HepG2 (cell line): ENCODE measurements around the gene PCNX4. TPM values are rescaled to one million over a fixed set of nuclear protein-coding genes. Genes with fewer than 3 reads are reported as not detected.
A peak's percentile ranks its signal among the peaks of the same experiment; 100 is the strongest.

Source experiments
- DMAP1 ChIP-seq: IDR thresholded peaks from 2 replicates; pipeline ENCODE4 v1.6.1; 2016
- FOSL1 ChIP-seq: sonication (generic); formaldehyde crosslinking; IDR thresholded peaks from 2 replicates; pipeline ENCODE4 v1.9.0; 2021; ENCODE audit warnings: missing genetic modification reagents, borderline replicate concordance
- KAT8 ChIP-seq: IDR thresholded peaks from 2 replicates; pipeline ENCODE4 v1.6.1; 2016; ENCODE audit warnings: missing genetic modification reagents, missing compliant biosample characterization
- KLF9 ChIP-seq: IDR thresholded peaks from 2 replicates; pipeline ENCODE4 v1.6.1; 2016; ENCODE audit warnings: low read depth
- KMT2A ChIP-seq: sonication (generic); formaldehyde crosslinking; IDR thresholded peaks from 2 replicates; pipeline ENCODE4 v1.4.0; 2020; ENCODE audit warnings: missing genetic modification reagents
- PAXIP1 ChIP-seq: sonication (generic); formaldehyde crosslinking; conservative IDR thresholded peaks from 2 replicates; pipeline ENCODE4 v1.4.0; 2020; ENCODE audit warnings: mild to moderate bottlenecking, missing genetic modification reagents, moderate library complexity
- POGK ChIP-seq: sonication (generic); formaldehyde crosslinking; conservative IDR thresholded peaks from 2 replicates; pipeline ENCODE4 v1.8.0; 2022; ENCODE audit warnings: mild to moderate bottlenecking, moderate library complexity, missing genetic modification reagents
- POGZ ChIP-seq: sonication (generic); formaldehyde crosslinking; IDR thresholded peaks from 2 replicates; pipeline ENCODE4 v1.4.0; 2020; ENCODE audit warnings: mild to moderate bottlenecking, missing genetic modification reagents
- SAP130 ChIP-seq: IDR thresholded peaks from 2 replicates; pipeline ENCODE4 v1.6.1; 2016; ENCODE audit warnings: low read depth
- TBX2 ChIP-seq: sonication (generic); formaldehyde crosslinking; IDR thresholded peaks from 2 replicates; pipeline ENCODE4 v1.5.0; 2020; ENCODE audit warnings: missing genetic modification reagents, mild to moderate bottlenecking, borderline replicate concordance
- TFAP4 ChIP-seq: sonication (generic); IDR thresholded peaks from 2 replicates; pipeline ENCODE4 v1.6.1; 2016; ENCODE audit warnings: low read depth, borderline replicate concordance
- ZNF574 ChIP-seq: sonication (generic); formaldehyde crosslinking; IDR thresholded peaks from 2 replicates; pipeline ENCODE4 v1.4.0; 2020; ENCODE audit warnings: missing genetic modification reagents
- ZNF878 ChIP-seq: sonication (generic); formaldehyde crosslinking; IDR thresholded peaks from 2 replicates; pipeline ENCODE4 v1.8.1; 2023; ENCODE audit warnings: mild to moderate bottlenecking, missing genetic modification reagents, moderate library complexity
- polyA plus RNA-seq, 8 experiments: library from polyadenylated mRNA; depleted of rRNA in 3 of 8; stranded (reverse) in 7 of 8; unstranded in 1 of 8; fragments of >200 nt; fragmentation: Illumina TruSeq in 4 of 8; extraction: Trizol in 4 of 8; gene quantifications; 2 replicates each; pipeline versions ENCODE4 v1.2.1 to v1.2.3, GENCODE V29; 2011 to 2016; ENCODE audit warnings: low read depth in 4 of 8, missing spikeins in 1 of 8, mixed read lengths in 1 of 8; ENCODE audit not compliant: insufficient read depth in 1 of 8
- total RNA-seq, 5 experiments: library from RNA; depleted of rRNA; stranded (reverse); fragments of >200 nt; fragmentation: Illumina TruSeq; extraction: Trizol; gene quantifications; 2 replicates each; pipeline ENCODE4 v1.2.3, GENCODE V29; 2016; ENCODE audit warnings: low read depth in 1 of 5
- TF ChIP-seq, protein P1 (sequence below): sonication (generic); formaldehyde crosslinking; IDR thresholded peaks from 2 replicates; pipeline ENCODE4 v1.9.0; 2021; ENCODE audit warnings: missing genetic modification reagents, mild to moderate bottlenecking, borderline replicate concordance
- TF ChIP-seq, protein P2 (sequence below): sonication (generic); formaldehyde crosslinking; IDR thresholded peaks from 2 replicates; pipeline ENCODE4 v1.8.1; 2022; ENCODE audit warnings: low read depth, mild to moderate bottlenecking, missing genetic modification reagents

Gene PCNX4
- total and polyA plus RNA-seq, 2 of the 13 experiments (the other 11 are each of a cell fraction or from before 2014, with no cell fraction given): 28.6 to 43.0 TPM

DNA sequence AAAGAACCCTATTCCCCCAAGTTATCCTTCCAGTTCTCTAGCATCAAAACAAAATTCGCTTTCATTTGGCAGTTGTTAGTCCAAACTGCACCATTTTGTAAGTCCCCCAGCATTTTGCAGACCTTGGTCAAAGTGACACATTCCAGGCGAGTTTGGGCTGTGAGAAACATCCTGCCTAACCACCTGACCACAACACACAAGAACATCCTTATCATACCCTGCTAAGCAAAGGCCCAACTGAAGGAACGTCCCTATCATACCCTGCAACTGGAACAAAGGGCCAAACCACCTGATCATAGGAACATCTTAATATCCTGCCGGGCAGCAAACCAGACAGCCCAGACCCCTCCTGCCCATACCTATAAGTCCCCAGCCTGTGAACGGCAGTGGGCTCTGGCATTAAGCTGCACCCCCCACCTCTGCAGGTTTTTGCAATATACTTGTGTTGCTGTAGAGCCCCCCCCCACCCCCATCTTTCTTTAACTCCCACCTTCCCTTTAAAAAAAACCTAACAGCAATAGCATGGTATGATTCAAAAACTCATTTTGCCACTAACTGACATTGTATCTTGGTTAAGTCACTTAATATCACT is 2.7 kb downstream of the PCNX4 start (continued):
- TF ChIP-seq PAXIP1 (CRISPR knock-in tag): peak; percentile 69
- peak; percentile 40; the same call in 1 of the 2 replicates for TF ChIP-seq ZNF574 (CRISPR knock-in tag)
- no peak for TF ChIP-seq KLF9 (CRISPR knock-in tag)
- TF ChIP-seq, protein P1, sequence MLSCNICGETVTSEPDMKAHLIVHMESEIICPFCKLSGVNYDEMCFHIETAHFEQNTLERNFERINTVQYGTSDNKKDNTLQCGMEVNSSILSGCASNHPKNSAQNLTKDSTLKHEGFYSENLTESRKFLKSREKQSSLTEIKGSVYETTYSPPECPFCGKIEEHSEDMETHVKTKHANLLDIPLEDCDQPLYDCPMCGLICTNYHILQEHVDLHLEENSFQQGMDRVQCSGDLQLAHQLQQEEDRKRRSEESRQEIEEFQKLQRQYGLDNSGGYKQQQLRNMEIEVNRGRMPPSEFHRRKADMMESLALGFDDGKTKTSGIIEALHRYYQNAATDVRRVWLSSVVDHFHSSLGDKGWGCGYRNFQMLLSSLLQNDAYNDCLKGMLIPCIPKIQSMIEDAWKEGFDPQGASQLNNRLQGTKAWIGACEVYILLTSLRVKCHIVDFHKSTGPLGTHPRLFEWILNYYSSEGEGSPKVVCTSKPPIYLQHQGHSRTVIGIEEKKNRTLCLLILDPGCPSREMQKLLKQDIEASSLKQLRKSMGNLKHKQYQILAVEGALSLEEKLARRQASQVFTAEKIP: no peak
- 0 out of 2 replicates have a peak, but pooled peaks have one; percentile 21 for TF ChIP-seq KAT8 (CRISPR knock-in tag)
- no peak for TF ChIP-seq POGK (CRISPR knock-in tag)
- no peak for TF ChIP-seq ZNF878 (CRISPR knock-in tag)
- peak; percentile 92 for TF ChIP-seq SAP130
- TF ChIP-seq, protein P2, sequence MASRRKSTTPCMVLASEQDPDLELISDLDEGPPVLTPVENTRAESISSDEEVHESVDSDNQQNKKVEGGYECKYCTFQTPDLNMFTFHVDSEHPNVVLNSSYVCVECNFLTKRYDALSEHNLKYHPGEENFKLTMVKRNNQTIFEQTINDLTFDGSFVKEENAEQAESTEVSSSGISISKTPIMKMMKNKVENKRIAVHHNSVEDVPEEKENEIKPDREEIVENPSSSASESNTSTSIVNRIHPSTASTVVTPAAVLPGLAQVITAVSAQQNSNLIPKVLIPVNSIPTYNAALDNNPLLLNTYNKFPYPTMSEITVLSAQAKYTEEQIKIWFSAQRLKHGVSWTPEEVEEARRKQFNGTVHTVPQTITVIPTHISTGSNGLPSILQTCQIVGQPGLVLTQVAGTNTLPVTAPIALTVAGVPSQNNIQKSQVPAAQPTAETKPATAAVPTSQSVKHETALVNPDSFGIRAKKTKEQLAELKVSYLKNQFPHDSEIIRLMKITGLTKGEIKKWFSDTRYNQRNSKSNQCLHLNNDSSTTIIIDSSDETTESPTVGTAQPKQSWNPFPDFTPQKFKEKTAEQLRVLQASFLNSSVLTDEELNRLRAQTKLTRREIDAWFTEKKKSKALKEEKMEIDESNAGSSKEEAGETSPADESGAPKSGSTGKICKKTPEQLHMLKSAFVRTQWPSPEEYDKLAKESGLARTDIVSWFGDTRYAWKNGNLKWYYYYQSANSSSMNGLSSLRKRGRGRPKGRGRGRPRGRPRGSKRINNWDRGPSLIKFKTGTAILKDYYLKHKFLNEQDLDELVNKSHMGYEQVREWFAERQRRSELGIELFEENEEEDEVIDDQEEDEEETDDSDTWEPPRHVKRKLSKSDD (CRISPR knock-in tag): no peak
- peak; percentile 58; the same call in 1 of the 2 replicates for TF ChIP-seq TBX2
- peak; percentile 54; the same call in 1 of the 2 replicates for TF ChIP-seq TFAP4
- peak; percentile 66; the same call in 1 of the 2 replicates for TF ChIP-seq FOSL1
- TF ChIP-seq POGZ (CRISPR knock-in tag): peak; percentile 64
- 0 out of 2 replicates have a peak, but pooled peaks have one; percentile 32 for TF ChIP-seq KMT2A (CRISPR knock-in tag)
- peak; percentile 32; the same call in 1 of the 2 replicates for TF ChIP-seq DMAP1 (CRISPR knock-in tag)
